Suprapubic skin (tissue), 4 donors: ENCODE measurements around the gene FABP1. TPM values are rescaled to one million over a fixed set of nuclear protein-coding genes. Genes with fewer than 3 reads are reported as not detected.

Source experiments
- DNase-seq, 2 donors: peaks; one replicate each; pipeline ENCODE4 v3.0.0-alpha.2; 2019; ENCODE audit warnings: low spot score in 2 of 2
- H3K27ac ChIP-seq: fragments of 200-600 bp; sonication (generic); one replicate; pipeline ENCODE4 v1.5.1; 2019
- H3K27me3 ChIP-seq: fragments of 200-600 bp; sonication (generic); one replicate; pipeline ENCODE4 v1.5.1; 2019
- H3K36me3 ChIP-seq: fragments of 200-600 bp; sonication (generic); one replicate; pipeline ENCODE4 v1.5.1; 2019
- H3K4me1 ChIP-seq: fragments of 200-600 bp; sonication (generic); one replicate; pipeline ENCODE4 v1.5.1; 2019
- H3K4me3 ChIP-seq: fragments of 200-600 bp; sonication (generic); one replicate; pipeline ENCODE4 v1.5.1; 2019; ENCODE audit warnings: mild to moderate bottlenecking
- H3K9me3 ChIP-seq: fragments of 200-600 bp; sonication (generic); one replicate; pipeline ENCODE4 v1.5.1; 2019
- CTCF ChIP-seq, 2 donors: fragments of 200-600 bp in 1 of 2; fragments of 450-650 bp in 1 of 2; sonication (generic) in 1 of 2; IDR thresholded peaks; one replicate each; pipeline ENCODE4 v1.5.1; 2016 to 2019; ENCODE audit warnings: antibody characterized with exemption in 2 of 2, mild to moderate bottlenecking in 1 of 2, moderate library complexity in 1 of 2
- EP300 ChIP-seq: sonication (generic); formaldehyde crosslinking; IDR thresholded peaks from one replicate; pipeline ENCODE4 v1.6.1; 2017; ENCODE audit warnings: antibody characterized with exemption
- POLR2A ChIP-seq, 2 donors: fragments of 450-650 bp; IDR thresholded peaks; one replicate each; pipeline ENCODE4 v1.6.1; 2017; ENCODE audit warnings: antibody characterized with exemption in 2 of 2, mild to moderate bottlenecking in 2 of 2, moderate library complexity in 2 of 2
- POLR2AphosphoS5 ChIP-seq, 3 donors: sonication (generic); formaldehyde crosslinking; IDR thresholded peaks; one replicate each; pipeline ENCODE4 v1.6.1; 2017; ENCODE audit warnings: antibody characterized with exemption in 3 of 3
- WGBS: methylation state at CpG from one replicate; pipeline ENCODE4 v1.1.5; 2018; 5-methylcytosine and 5-hydroxymethylcytosine counted together
- total RNA-seq, 4 donors: library from RNA; depleted of rRNA; stranded (reverse); fragments of >200 nt; gene quantifications; one replicate each; pipeline ENCODE4 v1.1.0, GENCODE V29; 2016

Gene FABP1
- total RNA-seq, 4 donors from 2014 or later: 6.8 TPM; not detected in 3

- no peak for DNase-seq
- Histone ChIP-seq H3K4me1 (no peaks in the 10 kb centered on the region), H3K27me3 (peaks cover 7% of the 10 kb centered on the region), H3K4me3 (no peak overlapping the region), H3K9me3 (no peaks in the 10 kb centered on the region), H3K36me3 (no peaks in the 10 kb centered on the region), H3K27ac (no peak overlapping the region)
- TF ChIP-seq EP300 (no peak), POLR2AphosphoS5 (IDR thresholded peaks at IDR 0.05) (no peak), CTCF (IDR thresholded peaks at IDR 0.05) (no peak), POLR2A (IDR thresholded peaks at IDR 0.05) (no peak)
- WGBS: 82% methylated on average over 8 of the region's 8 CpGs
Measured at GRCh38 chr2:88122141-88122884, 5.5 kb downstream of the FABP1 start.

GRCh38 chr2:88121678-88122077, 6.2 kb downstream of the FABP1 start:
- WGBS: 90% methylated on average over 4 of the region's 4 CpGs
- Histone ChIP-seq H3K27ac (no peak overlapping the region), H3K4me3 (no peak overlapping the region), H3K27me3 (peaks cover 7% of the 10 kb centered on the region), H3K9me3 (no peaks in the 10 kb centered on the region), H3K4me1 (no peaks in the 10 kb centered on the region), H3K36me3 (no peaks in the 10 kb centered on the region)
- DNase-seq: no peak
- TF ChIP-seq EP300: no peak
- no peak for TF ChIP-seq POLR2A (IDR thresholded peaks at IDR 0.05)
- no peak for TF ChIP-seq CTCF (IDR thresholded peaks at IDR 0.05)

GRCh38 chr2:88117973-88118372, 9.9 kb downstream of the FABP1 start:
- Histone ChIP-seq H3K4me3 (no peak overlapping the region), H3K27ac (no peak overlapping the region), H3K36me3 (no peaks in the 10 kb centered on the region), H3K9me3 (no peaks in the 10 kb centered on the region), H3K4me1 (no peaks in the 10 kb centered on the region), H3K27me3 (peaks cover 3% of the 10 kb centered on the region)
- no peak for TF ChIP-seq EP300
- TF ChIP-seq CTCF (IDR thresholded peaks at IDR 0.05): no peak
- no peak for TF ChIP-seq POLR2A (IDR thresholded peaks at IDR 0.05)
- TF ChIP-seq POLR2AphosphoS5 (IDR thresholded peaks at IDR 0.05): no peak
- no peak for DNase-seq
- WGBS: 84% methylated on average over 4 of the region's 4 CpGs

- H3K27me3 ChIP-seq: peaks cover 3% of the 10 kb centered on the region
- H3K27ac ChIP-seq: no peak overlapping the region
- TF ChIP-seq POLR2AphosphoS5 (IDR thresholded peaks at IDR 0.05) (no peak), CTCF (IDR thresholded peaks at IDR 0.05) (no peak), POLR2A (IDR thresholded peaks at IDR 0.05) (no peak), EP300 (no peak)
- H3K4me1 ChIP-seq: no peaks in the 10 kb centered on the region
- H3K36me3 ChIP-seq: no peaks in the 10 kb centered on the region
- 94% methylated on average over 18 of the region's 18 CpGs for WGBS
- no peaks in the 10 kb centered on the region for H3K9me3 ChIP-seq
- DNase-seq: no peak
- no peak overlapping the region for H3K4me3 ChIP-seq
Measured at GRCh38 chr2:88116669-88117432, 11.0 kb downstream of the FABP1 start.

- no peak overlapping the region for H3K27ac ChIP-seq
- no peaks in the 10 kb centered on the region for H3K9me3 ChIP-seq
- no peaks in the 10 kb centered on the region for H3K36me3 ChIP-seq
- no peaks in the 10 kb centered on the region for H3K4me1 ChIP-seq
- WGBS: 90% methylated on average over 10 of the region's 10 CpGs
- peaks cover 3% of the 10 kb centered on the region for H3K27me3 ChIP-seq
- TF ChIP-seq CTCF (IDR thresholded peaks at IDR 0.05) (no peak), POLR2A (IDR thresholded peaks at IDR 0.05) (no peak), POLR2AphosphoS5 (IDR thresholded peaks at IDR 0.05) (no peak), EP300 (no peak)
- no peak overlapping the region for H3K4me3 ChIP-seq
- DNase-seq: no peak
Measured at GRCh38 chr2:88115825-88116518, 11.9 kb downstream of the FABP1 start.
